ENCODE data around the gene LRRN2. TPM values are rescaled to one million over a fixed set of nuclear protein-coding genes. Genes with fewer than 3 reads are reported as not detected.

LRRN2 gene
- total and polyA plus RNA-seq, 9 of the 15 experiments (the other 6 are each of a cell fraction or from before 2014, with no cell fraction given): 0.05 TPM; not detected in 8

GRCh38 chr1:204711103-204711946, 25.8 kb upstream of the LRRN2 start (continued):
- TF ChIP-seq CREBBP (IDR thresholded peaks at IDR 0.05; ENCODE audit: low read depth, low read length) (no peak), MYNN (IDR thresholded peaks at IDR 0.05) (peak; percentile 72; the same call in 1 of the 2 replicates), MYNN (CRISPR knock-in tag; IDR thresholded peaks at IDR 0.05) (no peak), TCF7 (IDR thresholded peaks at IDR 0.05; ENCODE audit: borderline replicate concordance) (peak; percentile 81; the same call in 1 of the 2 replicates), HMBOX1 (IDR thresholded peaks at IDR 0.05) (no peak), GTF2F1 (IDR thresholded peaks at IDR 0.05; ENCODE audit: low read depth, low read length) (no peak), ZC3H8 (IDR thresholded peaks at IDR 0.05) (no peak), ATF3 (IDR thresholded peaks at IDR 0.05) (peak; percentile 99), ATF3 (CRISPR knock-in tag; conservative IDR thresholded peaks at IDR 0.05) (peak; percentile 79), ADNP (tag; IDR thresholded peaks at IDR 0.05) (peak; percentile 98), RREB1 (CRISPR knock-in tag; IDR thresholded peaks at IDR 0.05) (0 out of 2 replicates have a peak, but pooled peaks have one; percentile 44), NEUROD1 (IDR thresholded peaks at IDR 0.05; ENCODE audit: borderline replicate concordance, low read depth, low read length, partially characterized antibody) (peak; percentile 94), ZNF280A (IDR thresholded peaks at IDR 0.05; ENCODE audit: low read depth, partially characterized antibody) (no peak), SMAD3 (CRISPR knock-in tag; conservative IDR thresholded peaks at IDR 0.05) (peak; percentile 90), MTF1 (CRISPR knock-in tag; IDR thresholded peaks at IDR 0.05; ENCODE audit: borderline replicate concordance) (no peak), SMAD2 (IDR thresholded peaks at IDR 0.05; ENCODE audit: low read depth, low read length) (no peak), CEBPB (tag; IDR thresholded peaks at IDR 0.05) (peak; percentile 88), HDAC2 (IDR thresholded peaks at IDR 0.05) (peak; percentile 99)

All from K562 (cell line).